GM21825 (cell line): ENCODE measurements around the gene ARHGAP10.

Experiments
- ATAC-seq: cut with Tn5 transposase; IDR thresholded peaks from one replicate; pipeline ENCODE4 v1.9.1; 2021; ENCODE audit warnings: mild to moderate bottlenecking, moderate library complexity; ENCODE audit not compliant: unreplicated experiment

Gene ARHGAP10

DNA sequence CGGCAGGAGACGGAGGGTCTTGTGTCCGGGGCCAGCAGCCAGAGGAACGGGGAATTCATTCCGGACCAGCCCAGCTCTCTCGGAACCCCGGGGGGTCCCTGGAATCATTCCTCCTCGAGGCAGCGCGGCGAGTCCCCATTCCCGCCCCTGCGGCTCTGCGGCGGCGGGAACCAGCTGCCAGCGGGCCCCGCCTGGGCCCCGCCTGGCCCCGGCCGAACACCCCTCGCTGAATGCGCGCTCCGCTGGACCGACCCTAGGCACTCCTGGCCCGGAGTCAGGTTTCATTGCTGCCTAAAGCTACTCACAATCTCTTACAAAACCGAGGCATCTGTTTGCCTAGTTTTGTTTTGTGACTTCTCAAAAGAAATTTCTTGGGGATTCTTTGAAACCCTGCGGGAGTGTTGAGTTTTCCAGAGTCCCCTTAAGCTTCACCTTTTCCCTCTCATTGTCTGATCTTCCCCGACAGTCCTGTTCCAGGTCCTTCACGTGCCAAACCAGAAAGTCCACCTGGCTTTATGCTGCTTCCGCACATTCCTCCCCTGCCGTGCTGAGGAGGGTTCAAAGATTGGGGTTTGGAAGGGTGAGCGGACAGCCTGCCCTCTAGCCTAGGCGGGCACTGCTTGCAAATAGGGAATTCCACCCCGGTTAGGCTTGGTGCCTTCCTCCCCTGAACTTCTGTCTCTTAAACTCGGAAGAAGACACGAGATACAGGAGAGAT lies 789 bp downstream of the ARHGAP10 start:
- ATAC-seq = peak; percentile 29

DNA sequence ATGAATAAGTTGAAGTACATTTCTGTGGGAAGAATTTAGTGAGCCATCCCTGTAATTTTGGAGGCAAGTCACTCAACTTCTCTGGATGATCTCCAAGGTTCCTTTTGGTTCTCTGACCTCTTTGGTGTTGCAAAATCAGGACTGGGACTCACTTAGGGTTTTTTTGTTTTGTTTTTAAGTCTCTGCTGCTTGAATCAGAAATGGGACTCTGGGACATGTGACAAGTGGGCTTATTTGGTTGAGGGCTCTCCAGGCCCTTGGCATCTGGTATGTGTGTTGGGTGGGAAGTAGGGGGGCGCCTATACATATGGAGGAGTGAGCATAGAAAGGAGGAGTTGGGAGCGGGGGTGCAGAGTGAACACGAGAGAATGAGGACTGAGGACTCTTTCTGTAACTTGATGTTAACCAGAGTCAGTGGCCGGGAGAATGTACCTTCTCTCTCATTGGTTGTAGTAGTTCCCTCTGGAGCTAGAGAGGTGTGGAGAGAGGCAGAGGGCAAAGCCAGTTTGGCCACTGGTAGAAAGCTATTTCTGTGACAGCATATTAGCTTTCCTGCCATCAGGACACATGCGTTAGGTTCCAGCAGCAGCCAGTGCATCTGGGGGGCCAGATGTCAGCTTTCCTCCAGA lies 1.9 kb downstream of the ARHGAP10 start:
- no peak for ATAC-seq

DNA sequence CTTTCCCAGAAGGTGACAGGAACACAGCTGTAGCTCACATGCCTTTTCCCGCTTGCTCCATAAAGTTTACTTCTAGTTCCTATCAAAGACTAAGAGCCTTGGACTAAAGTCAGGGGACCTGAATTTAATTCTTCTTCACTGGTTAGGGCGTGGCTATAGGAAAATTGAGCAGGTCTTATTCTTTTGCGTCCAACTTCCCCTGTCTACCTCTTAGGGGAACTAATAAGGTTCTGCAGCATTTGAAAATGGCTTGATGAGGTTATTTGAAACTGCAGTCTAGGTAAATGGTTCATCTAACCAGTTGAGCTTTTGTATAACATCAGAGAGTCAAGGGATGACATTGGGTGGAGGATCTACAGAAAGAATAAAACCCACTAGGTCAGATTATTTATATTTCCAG lies 2.6 kb downstream of the ARHGAP10 start:
- no peak for ATAC-seq

DNA sequence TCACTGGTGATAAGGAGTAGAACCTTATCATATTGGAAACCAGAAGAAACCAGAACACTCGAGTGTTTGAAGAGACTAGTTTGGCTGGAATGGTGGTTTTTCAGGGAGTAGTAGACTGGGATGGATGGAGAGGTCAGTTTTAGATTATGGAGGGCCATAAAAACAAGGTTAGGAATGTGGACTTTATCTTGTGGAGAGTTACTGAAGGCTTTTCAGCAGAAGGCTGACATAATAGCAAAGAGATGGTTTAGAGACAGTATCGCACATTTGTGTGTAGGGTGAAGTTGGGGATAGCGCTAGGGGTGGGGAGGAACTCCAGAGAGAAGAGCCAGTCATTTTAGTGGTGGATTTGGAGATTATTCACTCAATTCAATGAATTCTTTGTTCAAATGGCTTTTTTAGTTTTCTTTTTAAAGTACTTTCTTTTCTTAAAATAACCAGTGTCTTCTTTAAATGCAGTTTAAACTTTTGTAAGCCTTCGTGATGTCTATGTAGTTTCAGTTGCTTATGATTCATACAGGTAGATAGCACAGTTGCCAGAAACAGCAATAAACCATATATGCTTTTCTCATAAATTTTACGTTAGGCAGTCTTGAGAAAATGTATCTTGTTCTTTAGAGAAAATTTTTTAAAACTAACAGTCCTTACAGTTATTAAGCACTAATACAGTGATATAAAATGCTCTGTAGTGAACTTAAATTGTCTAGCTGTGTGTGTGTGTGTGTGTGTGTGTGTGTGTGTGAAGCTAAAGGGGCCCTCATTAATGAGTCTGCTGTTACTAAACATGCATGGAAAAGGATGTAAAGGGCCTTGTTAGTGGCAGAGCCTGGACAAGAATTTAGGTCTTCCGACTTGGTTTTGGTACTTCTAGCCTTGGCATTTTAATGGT lies 3.8 kb downstream of the ARHGAP10 start:
- ATAC-seq = no peak

DNA sequence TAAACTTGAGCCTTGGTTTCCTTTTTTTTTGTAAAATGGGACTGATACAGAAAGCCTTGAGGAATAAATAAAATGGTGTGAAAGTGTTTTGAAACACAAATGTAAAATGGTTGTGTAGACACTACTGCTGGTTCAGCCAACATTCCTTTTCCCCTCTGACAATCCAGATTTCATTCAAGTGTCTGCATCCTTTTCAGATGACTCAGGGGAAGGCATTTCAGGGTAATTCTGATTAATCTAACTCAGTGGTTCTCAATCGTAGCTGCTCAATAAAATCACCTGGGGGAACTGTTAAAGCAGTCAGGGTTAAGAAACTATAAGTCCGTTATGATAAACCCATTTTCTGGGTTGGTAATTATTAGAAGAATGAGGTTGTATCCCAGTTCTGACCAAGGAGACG lies 4.6 kb downstream of the ARHGAP10 start:
- ATAC-seq = no peak

DNA sequence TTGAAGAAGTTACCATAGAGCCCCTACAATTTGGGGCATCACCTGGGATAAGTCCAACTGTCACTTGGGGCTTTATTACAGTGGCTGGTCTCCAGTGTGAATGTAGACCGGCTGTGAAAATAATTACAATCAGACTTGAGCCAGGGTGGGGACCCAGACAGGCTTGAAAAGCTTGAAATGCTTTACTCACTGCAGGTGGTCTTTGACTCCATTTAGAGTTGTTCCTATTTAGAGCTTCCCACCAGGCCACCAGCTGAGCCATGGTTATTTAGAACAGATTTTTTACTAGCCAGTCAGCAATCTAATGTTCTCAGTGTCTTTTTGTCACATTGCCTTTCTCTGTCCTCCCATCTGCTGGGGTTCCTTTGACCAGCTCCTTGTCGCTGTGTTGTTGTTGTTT lies 5.7 kb downstream of the ARHGAP10 start:
- no peak for ATAC-seq

DNA sequence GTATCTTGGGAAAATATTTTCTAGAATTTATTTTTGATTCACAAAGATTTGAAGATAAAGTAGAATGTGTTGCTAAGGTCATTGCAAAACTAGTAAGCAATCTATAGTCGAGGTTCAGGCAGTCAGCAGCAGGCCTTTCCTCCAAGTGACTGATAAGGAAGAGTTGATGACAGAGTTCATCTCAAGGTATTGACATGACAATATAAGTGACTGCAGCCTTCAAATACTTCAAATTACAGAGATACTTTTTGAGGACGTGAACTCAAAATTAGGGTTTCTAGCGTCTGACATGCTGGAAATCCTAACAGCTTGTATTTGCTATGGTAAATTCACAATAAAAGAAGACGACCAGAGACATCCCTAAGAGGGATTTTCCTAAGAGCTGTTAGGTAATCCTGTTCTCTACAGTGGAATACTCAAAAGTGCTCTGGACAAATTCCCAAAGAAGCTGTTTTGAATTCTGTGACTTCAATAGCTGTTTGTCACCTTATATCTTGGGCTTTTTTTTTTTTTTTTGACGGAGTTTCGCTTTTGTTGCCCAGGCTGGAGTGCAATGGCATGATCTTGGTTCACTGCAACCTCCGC lies 7.4 kb downstream of the ARHGAP10 start:
- ATAC-seq = no peak

DNA sequence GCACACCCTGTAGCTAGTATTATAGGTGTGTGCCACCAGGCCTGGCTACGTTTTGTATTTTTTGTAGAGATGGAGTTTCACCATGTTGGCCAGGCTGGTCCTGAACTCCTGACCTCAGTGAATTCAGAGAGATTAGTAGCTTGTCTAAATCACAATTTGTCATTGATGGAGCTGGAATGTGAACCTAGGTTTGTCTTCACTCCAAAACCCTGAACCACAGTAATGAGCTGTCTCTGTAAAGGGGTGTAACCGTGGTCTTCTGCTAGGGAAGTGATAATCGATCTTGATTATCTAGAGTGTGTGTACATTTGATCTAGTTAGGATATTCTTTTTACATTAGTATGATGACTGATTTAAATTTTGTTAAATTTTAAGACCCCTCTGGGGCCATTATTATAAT lies 8.3 kb downstream of the ARHGAP10 start:
- no peak for ATAC-seq

DNA sequence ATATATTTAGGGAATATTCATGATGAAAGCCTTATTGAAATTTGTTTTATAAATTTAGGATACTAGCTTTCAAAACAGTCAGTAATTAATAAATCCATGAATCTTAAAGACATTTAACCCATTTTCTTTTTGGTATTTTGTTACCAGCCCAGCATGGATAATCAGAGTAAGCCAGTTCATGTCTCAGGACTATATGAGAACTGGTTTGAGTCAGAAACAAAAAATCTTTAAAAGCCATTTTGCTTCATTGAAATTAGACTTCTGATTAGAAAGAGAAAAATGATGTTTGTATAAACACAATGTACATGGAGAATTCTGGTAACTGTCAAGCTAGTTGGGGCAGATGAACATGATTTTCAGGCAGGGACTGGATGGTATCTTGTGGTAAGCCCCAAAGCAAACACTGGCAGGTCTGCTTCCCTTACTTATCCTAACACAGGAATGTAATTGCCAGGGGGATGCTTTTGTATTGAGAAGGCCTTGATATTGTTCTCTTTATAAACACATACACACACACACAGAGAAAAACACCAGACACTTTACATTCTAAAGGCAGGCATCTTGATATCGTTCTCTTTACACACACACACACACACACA lies 9.4 kb downstream of the ARHGAP10 start:
- no peak for ATAC-seq

DNA sequence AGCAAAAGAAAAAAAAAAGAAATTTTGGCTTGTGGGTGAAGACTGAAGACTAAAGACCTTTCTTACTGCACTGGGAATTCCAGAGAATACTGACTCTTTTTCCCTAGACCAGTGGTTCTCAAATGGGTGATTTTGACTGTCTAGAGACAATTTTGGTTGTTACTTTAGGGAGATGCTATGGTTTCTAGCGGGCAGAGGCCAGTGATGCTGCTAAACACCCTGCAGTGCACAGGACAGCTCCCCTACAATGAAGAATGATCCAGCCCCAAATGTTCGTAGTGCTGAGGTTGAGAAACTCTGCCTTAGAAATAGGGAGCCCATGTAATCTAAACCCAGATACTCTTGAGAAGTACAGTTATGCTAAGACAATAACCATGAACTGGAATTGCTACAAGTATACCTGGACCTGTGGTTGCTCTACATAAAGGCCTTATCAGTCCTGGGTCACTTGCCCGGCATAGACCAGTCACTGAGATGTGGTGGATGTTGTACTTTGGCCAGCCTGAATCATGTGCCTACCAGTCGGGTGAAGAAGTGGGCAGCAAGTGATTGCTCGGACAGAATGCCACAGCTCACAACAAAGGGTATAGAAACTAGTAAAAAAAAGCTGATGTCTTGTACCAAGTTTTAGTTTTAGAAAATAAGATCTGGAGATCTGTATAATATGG lies 16.0 kb downstream of the ARHGAP10 start:
- ATAC-seq = no peak

DNA sequence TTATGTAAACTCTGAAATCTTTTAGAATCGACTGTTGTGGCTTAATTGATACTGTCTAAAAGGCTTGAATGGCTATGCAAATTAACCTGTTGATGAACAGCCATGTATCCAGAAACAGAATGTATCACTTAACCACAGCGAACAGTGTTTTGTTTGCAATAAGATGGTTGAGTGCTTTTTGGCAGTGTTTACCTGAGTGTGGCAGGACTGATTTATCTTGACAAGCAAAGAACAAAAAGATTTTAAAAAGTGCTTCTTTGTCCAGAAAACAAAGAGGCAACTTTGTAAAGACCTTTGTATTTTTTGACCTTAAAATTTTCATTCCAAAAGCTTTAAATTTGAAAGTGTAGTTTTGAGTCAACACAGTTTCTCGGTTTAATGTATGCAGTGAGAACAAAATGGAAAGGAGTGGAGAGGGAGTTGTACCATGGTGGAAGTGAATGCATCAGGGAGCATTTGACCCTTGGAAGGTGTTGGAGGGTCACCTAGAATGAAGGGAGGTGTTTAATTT lies 18.0 kb downstream of the ARHGAP10 start:
- peak; percentile 98 for ATAC-seq

DNA sequence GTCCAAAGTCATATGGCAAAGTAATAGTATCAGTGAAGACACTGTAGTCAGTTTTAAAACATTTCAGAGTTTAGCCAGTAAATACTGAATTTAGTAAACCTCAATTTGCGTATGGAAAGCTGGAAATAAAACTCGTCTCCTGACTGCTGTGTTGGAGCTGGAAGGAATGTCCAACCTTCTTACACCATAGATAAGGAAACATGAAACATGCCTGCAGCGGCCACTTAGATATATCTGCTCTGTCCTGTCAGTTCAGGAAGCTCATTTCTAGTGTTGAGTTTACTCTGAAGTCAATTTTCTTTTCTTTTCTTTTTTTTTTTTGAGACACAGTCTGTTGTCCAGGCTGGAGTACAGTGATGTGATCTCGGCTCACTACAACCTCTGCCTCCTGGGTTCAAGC lies 21.2 kb downstream of the ARHGAP10 start:
- no peak for ATAC-seq

DNA sequence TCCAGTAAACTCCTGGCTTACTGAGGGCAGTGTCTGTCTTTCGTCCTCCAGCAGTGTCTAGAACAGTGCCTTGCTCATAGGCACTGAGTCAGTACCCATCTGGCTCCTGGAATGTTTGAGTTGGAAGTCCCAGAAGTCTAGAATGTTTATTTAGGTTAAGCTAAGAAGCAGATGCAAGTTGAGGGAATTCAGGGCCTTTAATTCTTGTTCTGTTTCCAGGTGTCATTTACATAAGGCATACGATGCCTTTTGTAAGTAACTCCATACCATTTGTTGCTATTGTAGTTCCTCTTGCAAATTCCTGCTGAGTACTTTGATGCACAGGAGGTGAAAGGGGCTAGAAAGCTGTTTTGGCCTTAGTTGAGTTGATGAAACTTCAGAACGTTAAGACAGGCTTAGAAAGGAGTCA lies 22.2 kb downstream of the ARHGAP10 start:
- ATAC-seq = no peak

DNA sequence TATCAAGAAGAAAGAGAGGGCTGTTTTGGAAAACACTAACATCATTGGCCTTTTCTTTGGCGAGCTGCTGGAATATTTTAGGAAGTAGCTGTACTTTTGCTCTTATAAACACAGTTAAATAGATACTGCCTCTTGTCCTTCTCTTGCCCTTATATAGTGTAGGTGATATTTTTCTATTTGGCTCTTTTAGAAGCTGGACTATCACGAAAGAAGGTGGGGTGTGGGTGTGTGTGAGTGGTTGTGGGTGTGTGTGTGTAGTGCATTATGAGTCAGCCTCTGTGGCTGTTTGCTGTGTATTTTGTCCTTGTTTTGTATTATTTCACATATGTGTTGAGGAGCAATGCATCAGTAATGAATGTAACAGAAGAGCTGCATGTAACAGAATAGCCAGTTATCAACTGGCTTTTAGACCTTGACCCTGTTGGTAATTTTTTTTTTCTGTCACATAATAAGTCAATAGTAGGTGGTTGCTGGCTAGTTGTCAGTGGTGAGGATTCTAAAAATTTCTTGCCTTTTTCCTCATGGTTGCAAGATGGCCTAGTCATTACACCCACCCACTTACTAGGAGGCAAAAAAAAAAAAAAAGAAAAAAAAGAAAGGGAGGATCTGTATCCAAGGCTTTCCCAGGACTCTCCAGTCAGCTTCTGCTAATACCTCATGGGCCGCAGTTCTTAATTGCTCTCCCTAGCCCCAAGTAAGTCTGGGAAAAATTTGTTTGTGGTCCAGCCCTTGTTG lies 23.8 kb downstream of the ARHGAP10 start:
- no peak for ATAC-seq

DNA sequence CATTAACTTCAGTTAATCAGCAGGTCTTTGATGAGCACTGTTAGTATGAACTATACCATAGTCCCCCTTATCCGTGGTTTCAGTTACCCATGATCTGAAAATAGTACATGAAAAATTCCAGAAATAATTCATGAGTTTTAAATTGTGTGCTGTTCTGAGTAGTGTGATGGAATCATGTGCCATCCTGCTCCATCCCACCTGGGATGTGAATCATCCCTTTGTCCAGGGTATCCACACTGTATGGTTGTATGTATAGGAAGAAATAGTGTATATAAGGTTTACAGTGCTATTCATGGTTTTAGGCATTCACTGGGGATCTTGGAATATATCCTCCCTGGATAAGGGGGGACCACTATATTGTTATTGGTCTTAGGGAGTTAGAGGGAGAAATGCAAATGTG lies 24.5 kb downstream of the ARHGAP10 start:
- ATAC-seq = no peak

DNA sequence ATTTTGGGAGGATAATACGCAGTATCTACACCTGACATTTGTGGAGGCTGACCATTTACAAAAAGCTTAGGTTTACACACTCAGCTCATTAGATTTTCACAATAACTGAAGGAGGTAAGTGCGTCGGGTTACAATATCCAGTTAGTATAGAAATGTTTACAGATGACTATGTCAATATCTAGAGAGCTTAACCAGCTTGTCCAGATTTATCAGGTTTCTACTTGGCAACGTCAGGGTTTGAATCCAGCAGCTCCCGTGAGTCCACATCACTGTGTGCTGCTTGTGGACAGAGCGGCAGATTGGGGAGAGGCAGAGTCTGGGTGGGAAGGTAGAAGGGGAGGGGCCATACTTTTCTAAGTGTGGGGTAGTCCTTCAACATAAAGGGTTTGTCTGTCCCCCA lies 28.3 kb downstream of the ARHGAP10 start:
- ATAC-seq = no peak

DNA sequence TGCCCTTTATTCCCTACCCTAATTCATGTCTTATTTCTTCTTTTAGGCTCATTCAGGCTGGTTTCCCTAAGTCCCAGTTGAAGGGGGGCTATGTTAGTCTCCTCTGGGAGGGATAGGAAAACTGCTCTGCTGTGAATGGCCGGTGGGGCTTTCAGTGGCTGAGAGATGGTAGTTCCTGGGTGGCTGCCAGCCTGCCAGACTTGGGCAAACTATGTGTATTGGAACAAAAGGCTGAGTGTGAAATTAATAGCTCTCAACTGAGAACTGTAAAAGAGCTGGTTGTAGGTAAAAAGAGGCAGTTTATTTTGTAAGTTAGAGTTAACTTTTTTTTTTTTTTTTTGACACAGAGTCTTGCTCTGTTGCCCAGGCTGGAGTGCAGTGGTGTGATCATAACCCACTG lies 28.8 kb downstream of the ARHGAP10 start:
- no peak for ATAC-seq

DNA sequence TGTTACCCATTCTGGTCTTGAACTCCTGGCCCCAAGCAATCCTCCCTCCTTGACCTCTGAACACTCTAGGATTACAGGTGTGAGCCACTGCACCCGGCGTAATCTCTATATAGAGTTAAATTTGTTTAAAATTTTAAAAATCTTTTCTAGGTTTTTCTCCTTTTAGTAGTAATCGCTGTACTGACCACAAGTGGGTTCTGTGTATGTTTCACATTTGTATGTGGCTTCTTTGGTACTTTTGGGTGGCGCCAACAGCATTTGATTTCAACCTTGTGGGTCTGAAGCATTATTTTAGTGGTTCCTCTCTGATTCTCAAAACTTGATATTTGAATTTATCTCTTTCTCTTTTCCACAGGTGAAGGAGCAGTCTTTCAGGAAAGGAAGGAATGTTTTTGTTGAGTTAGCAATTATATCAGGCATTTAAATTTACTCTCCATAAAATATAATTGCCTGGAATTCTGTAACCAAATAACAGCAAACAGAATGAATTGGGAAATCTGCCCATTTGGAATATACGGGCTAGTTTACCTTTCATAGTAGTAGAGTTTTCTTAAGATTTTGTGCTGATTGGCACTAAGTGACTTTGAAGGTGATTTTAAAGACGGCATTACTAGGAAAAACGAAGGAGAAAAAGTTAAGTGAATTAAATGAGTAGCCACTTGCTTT lies 29.5 kb downstream of the ARHGAP10 start:
- no peak for ATAC-seq

DNA sequence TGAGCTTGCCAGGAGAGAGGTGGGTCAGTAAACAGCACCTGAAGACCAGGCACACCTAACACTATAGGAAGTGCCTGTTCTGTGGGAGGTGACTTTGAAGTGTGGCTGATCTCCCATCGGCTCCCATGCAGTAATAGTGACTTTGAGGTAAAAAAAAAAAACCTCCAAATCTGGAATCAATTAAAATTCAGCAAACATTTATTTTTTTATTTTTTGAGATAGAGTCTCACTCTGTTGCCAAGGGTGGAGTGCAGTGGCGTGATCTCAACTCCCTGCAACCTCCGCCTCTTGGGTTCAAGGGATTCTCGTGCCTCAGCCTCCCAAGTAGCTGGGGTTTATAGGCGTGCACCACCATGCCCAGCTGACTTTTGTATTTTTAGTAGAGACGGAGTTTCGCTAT lies 32.4 kb downstream of the ARHGAP10 start:
- ATAC-seq = no peak
